OCI-LY1 (cell line): Measurements from ENCODE around the gene ADAMTS15.

Experiments used
- H2AFZ ChIP-seq: fragments of 200-600 bp; sonication (generic), shearing (Covaris generic); 2 replicates; pipeline ENCODE4 v1.6.0; 2014; ENCODE audit warnings: antibody characterized with exemption, mild to moderate bottlenecking, low read length
- H3F3A ChIP-seq: fragments of 200-600 bp; sonication (generic), shearing (Covaris generic); 2 replicates; pipeline ENCODE4 v1.6.0; 2014; ENCODE audit warnings: mild to moderate bottlenecking, antibody characterized with exemption, low read length, moderate library complexity; ENCODE audit not compliant: insufficient read depth
- H3K27ac ChIP-seq: fragments of 200-600 bp; sonication (generic); 2 replicates; pipeline ENCODE4 v1.5.1; 2014; ENCODE audit warnings: low read length, mixed run types, mild to moderate bottlenecking, low read depth; ENCODE audit not compliant: poor library complexity, severe bottlenecking
- H3K27me3 ChIP-seq: fragments of 200-600 bp; sonication (generic); 2 replicates; pipeline ENCODE4 v1.6.0; 2014; ENCODE audit warnings: antibody characterized with exemption, mild to moderate bottlenecking, low read length, moderate library complexity; ENCODE audit not compliant: insufficient read depth
- H3K36me3 ChIP-seq: fragments of 200-600 bp; sonication (generic); 2 replicates; pipeline ENCODE4 v1.6.1; 2014; ENCODE audit warnings: mild to moderate bottlenecking, antibody characterized with exemption, low read length, moderate library complexity, mixed read lengths; ENCODE audit not compliant: insufficient read depth
- H3K4me1 ChIP-seq: fragments of 200-600 bp; sonication (generic); 2 replicates; pipeline ENCODE4 v1.5.1; 2014; ENCODE audit warnings: mild to moderate bottlenecking, low read length, moderate library complexity; ENCODE audit not compliant: insufficient read depth, severe bottlenecking
- H3K4me2 ChIP-seq: fragments of 200-600 bp; sonication (generic), shearing (Covaris generic); 2 replicates; pipeline ENCODE4 v1.6.1; 2014; ENCODE audit warnings: low read length
- H3K4me3 ChIP-seq: fragments of 200-600 bp; sonication (generic); 2 replicates; pipeline ENCODE4 v1.5.1; 2014; ENCODE audit warnings: low read length, low read depth, mild to moderate bottlenecking, mixed read lengths; ENCODE audit not compliant: poor library complexity, severe bottlenecking
- H3K79me2 ChIP-seq: fragments of 200-600 bp; shearing (Covaris generic); 2 replicates; pipeline ENCODE4 v1.6.1; 2016; ENCODE audit warnings: mixed run types, low read length, mixed read lengths; ENCODE audit not compliant: insufficient read depth
- H3K9ac ChIP-seq: fragments of 200-600 bp; sonication (generic), shearing (Covaris generic); 2 replicates; pipeline ENCODE4 v1.6.1; 2014; ENCODE audit warnings: mild to moderate bottlenecking, low read length, mixed read lengths
- H3K9me2 ChIP-seq: fragments of 200-600 bp; sonication (generic), shearing (Covaris generic); 2 replicates; pipeline ENCODE4 v1.6.1; 2014; ENCODE audit warnings: low read depth, mild to moderate bottlenecking, low read length, mixed read lengths
- H3K9me3 ChIP-seq: fragments of 200-600 bp; shearing (Covaris generic); 2 replicates; pipeline ENCODE4 v1.6.1; 2014; ENCODE audit warnings: low read length, mixed read lengths
- H4K20me1 ChIP-seq: fragments of 200-600 bp; sonication (generic), shearing (Covaris generic); 2 replicates; pipeline ENCODE4 v1.6.0; 2016; ENCODE audit warnings: mild to moderate bottlenecking, low read length; ENCODE audit not compliant: insufficient read depth
- EZH2 ChIP-seq: fragments of 200-600 bp; sonication (generic), shearing (Covaris generic); IDR thresholded peaks from 2 replicates; pipeline ENCODE4 v1.8.0; 2017; ENCODE audit warnings: borderline replicate concordance, mixed run types, mild to moderate bottlenecking, antibody characterized with exemption, low read length, moderate library complexity, mixed read lengths
- TF ChIP-seq, protein P1 (sequence below): fragments of 200-600 bp; sonication (generic), shearing (Covaris generic); IDR thresholded peaks from 2 replicates; pipeline ENCODE4 v1.5.1; 2017; ENCODE audit warnings: mild to moderate bottlenecking, antibody characterized with exemption, low read length, moderate library complexity, mixed read lengths

The ADAMTS15 gene

GRCh38 chr11:130428316-130429119 is 19.9 kb upstream of the ADAMTS15 start, which contains the start of gene ADAMTS8:
Gene ADAMTS8 (minus strand): TSS chr11:130428609. CDS start chr11:130428286, 323 bp downstream.
- no peak within 1 kb of the TSS for H3K4me2 ChIP-seq
- no peaks in the 10 kb centered on the region for H3K79me2 ChIP-seq
- H3K27ac ChIP-seq: no peak within 1 kb of the TSS
- H3K4me1 ChIP-seq: no peaks in the 10 kb centered on the region
- H3F3A ChIP-seq: no peaks in the 10 kb centered on the region
- H3K9ac ChIP-seq: no peak within 1 kb of the TSS
- no peaks in the 10 kb centered on the region for H3K36me3 ChIP-seq
- no peaks in the 10 kb centered on the region for H3K9me3 ChIP-seq
- no peak within 1 kb of the TSS for H2AFZ ChIP-seq
- no peaks in the 10 kb centered on the region for H4K20me1 ChIP-seq
- TF ChIP-seq EZH2: no peak
- TF ChIP-seq, protein P1, sequence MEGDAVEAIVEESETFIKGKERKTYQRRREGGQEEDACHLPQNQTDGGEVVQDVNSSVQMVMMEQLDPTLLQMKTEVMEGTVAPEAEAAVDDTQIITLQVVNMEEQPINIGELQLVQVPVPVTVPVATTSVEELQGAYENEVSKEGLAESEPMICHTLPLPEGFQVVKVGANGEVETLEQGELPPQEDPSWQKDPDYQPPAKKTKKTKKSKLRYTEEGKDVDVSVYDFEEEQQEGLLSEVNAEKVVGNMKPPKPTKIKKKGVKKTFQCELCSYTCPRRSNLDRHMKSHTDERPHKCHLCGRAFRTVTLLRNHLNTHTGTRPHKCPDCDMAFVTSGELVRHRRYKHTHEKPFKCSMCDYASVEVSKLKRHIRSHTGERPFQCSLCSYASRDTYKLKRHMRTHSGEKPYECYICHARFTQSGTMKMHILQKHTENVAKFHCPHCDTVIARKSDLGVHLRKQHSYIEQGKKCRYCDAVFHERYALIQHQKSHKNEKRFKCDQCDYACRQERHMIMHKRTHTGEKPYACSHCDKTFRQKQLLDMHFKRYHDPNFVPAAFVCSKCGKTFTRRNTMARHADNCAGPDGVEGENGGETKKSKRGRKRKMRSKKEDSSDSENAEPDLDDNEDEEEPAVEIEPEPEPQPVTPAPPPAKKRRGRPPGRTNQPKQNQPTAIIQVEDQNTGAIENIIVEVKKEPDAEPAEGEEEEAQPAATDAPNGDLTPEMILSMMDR: no peak
- H3K4me3 ChIP-seq: no peak within 1 kb of the TSS
- no peaks in the 10 kb centered on the region for H3K9me2 ChIP-seq
- no peaks in the 10 kb centered on the region for H3K27me3 ChIP-seq

- Histone ChIP-seq H3K9me2 (no peaks in the 10 kb centered on the region), H4K20me1 (no peaks in the 10 kb centered on the region), H3K36me3 (no peaks in the 10 kb centered on the region), H3K27me3 (no peaks in the 10 kb centered on the region), H3F3A (no peaks in the 10 kb centered on the region), H3K27ac (no peak overlapping the region), H2AFZ (no peak overlapping the region), H3K4me2 (no peak overlapping the region), H3K79me2 (no peaks in the 10 kb centered on the region), H3K9me3 (no peaks in the 10 kb centered on the region), H3K4me1 (no peaks in the 10 kb centered on the region), H3K4me3 (no peak overlapping the region), H3K9ac (no peak overlapping the region)
- TF ChIP-seq, protein P1: no peak
- no peak for TF ChIP-seq EZH2
Observed at GRCh38 chr11:130429120-130429681, 19.2 kb upstream of the ADAMTS15 start.

DNA sequence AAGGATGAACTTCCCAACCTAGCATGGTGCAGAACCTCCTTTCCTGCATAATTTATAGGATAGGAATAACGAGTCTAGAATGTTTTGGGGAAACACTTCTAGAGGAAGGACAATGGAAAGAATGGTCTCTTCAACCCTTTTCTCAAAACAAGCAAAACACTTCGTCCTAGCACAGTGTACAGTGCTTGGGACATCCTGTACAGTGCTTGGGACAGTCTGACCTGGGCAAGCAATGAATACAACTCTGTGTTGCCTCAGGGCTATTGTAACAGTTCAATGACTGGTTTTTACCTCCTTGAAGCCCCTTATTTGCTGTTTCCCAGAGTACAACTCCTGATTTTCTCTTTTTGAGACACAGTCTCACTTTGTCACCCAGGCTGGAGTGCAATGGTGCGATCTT is 18.5 kb upstream of the ADAMTS15 start:
- H3F3A ChIP-seq: no peaks in the 10 kb centered on the region
- H3K4me3 ChIP-seq: no peak overlapping the region
- no peaks in the 10 kb centered on the region for H3K9me2 ChIP-seq
- H3K9me3 ChIP-seq: no peaks in the 10 kb centered on the region
- H3K9ac ChIP-seq: no peak overlapping the region
- TF ChIP-seq EZH2: no peak
- TF ChIP-seq, protein P1: no peak
- no peaks in the 10 kb centered on the region for H3K27me3 ChIP-seq
- no peaks in the 10 kb centered on the region for H4K20me1 ChIP-seq
- no peak overlapping the region for H3K4me2 ChIP-seq
- H3K27ac ChIP-seq: no peak overlapping the region
- no peaks in the 10 kb centered on the region for H3K36me3 ChIP-seq
- H3K4me1 ChIP-seq: no peaks in the 10 kb centered on the region
- no peak overlapping the region for H2AFZ ChIP-seq
- H3K79me2 ChIP-seq: no peaks in the 10 kb centered on the region
